Gastrocnemius medialis (tissue), 4 donors: ENCODE results near the gene PDZK1IP1. TPM values are rescaled to one million over a fixed set of nuclear protein-coding genes. Genes with fewer than 3 reads are reported as not detected.
"Not testable (repeated sequence)": the region's sequence is repeated elsewhere in the genome, so short reads cannot be mapped to it uniquely, and the experiment has no call there.

Experiments used
- ATAC-seq, 2 donors: fragments of 150-250 bp; one replicate each; pipeline ENCODE4 v1.9.1; 2016
- DNase-seq, 2 donors: peaks; one replicate each; pipeline ENCODE4 v3.0.0-alpha.2; 2019
- H3K27ac ChIP-seq, 4 donors: fragments of 200-600 bp; sonication (generic); 1 replicate in 1 of 4; 2 replicates in 3 of 4; pipeline ENCODE4 v1.5.1; 2016 to 2018; ENCODE audit warnings: mild to moderate bottlenecking in 2 of 4, moderate library complexity in 1 of 4
- H3K27me3 ChIP-seq, 3 donors: fragments of 200-600 bp; sonication (generic) in 2 of 3; 1 replicate in 1 of 3; 2 replicates in 2 of 3; pipeline versions ENCODE4 v1.5.1 to v1.6.0; 2016 to 2019; ENCODE audit warnings: mild to moderate bottlenecking in 1 of 3, moderate library complexity in 1 of 3
- H3K36me3 ChIP-seq, 2 donors: fragments of 200-600 bp; sonication (generic) in 1 of 2; one replicate each; pipeline ENCODE4 v1.5.1; 2017 to 2018
- H3K4me1 ChIP-seq, 2 donors: fragments of 200-600 bp; sonication (generic) in 1 of 2; one replicate each; pipeline ENCODE4 v1.5.1; 2016 to 2017; ENCODE audit warnings: mild to moderate bottlenecking in 2 of 2
- H3K4me3 ChIP-seq, 4 donors: fragments of 200-600 bp; sonication (generic) in 3 of 4; 1 replicate in 1 of 4; 2 replicates in 3 of 4; pipeline ENCODE4 v1.5.1; 2016 to 2019; ENCODE audit warnings: mild to moderate bottlenecking in 2 of 4
- H3K9me3 ChIP-seq, 3 donors: fragments of 200-600 bp; sonication (generic) in 2 of 3; 1 replicate in 1 of 3; 2 replicates in 2 of 3; pipeline ENCODE4 v1.5.1; 2016 to 2019
- CTCF ChIP-seq, 5 experiments: fragments of 450-650 bp in 3 of 5; fragments of 200-600 bp in 2 of 5; sonication (generic) in 2 of 5; IDR thresholded peaks in 4 of 5; conservative IDR thresholded peaks in 1 of 5; 1 replicate in 4 of 5; 2 replicates in 1 of 5; pipeline ENCODE4 v1.5.1; 2016 to 2019; ENCODE audit warnings: antibody characterized with exemption in 5 of 5, mild to moderate bottlenecking in 3 of 5, moderate library complexity in 3 of 5
- POLR2A ChIP-seq, 2 donors: fragments of 450-650 bp; IDR thresholded peaks; one replicate each; pipeline ENCODE4 v1.6.1; 2017; ENCODE audit warnings: antibody characterized with exemption in 2 of 2, mild to moderate bottlenecking in 2 of 2, moderate library complexity in 2 of 2
- in situ Hi-C, 4 donors: fragments of 200-750 bp; cut with MboI; loops; one replicate each; pipeline versions ENCODE4 v1.15.0 to v1.8.0; 2017; ENCODE audit warnings: low sequenced_read_pairs in 4 of 4
- intact Hi-C: fragments of 100-400 bp; cut with DNase I; formaldehyde crosslinking; loops from one replicate; pipeline ENCODE4 v1.15.1; 2023; ENCODE audit warnings: low total_unique reads
- total RNA-seq, 4 donors: library from RNA; depleted of rRNA; stranded (reverse); fragments of >200 nt; gene quantifications; one replicate each; pipeline versions ENCODE4 v1.1.0 to v1.2.3, GENCODE V29; 2016

The PDZK1IP1 gene
- total RNA-seq, 4 donors from 2014 or later: 1.8 to 10.9 (median 3.9) TPM; not detected in 1

- Histone ChIP-seq H3K27ac (no peak overlapping the region), H3K27me3 (no peaks in the 10 kb centered on the region), H3K36me3 (no peaks in the 10 kb centered on the region), H3K4me1 (no peaks in the 10 kb centered on the region), H3K4me3 (no peak overlapping the region), H3K9me3 (no peaks in the 10 kb centered on the region)
- in situ Hi-C loops: loop anchor here (10.0 to 25.0 kb wide), 7 partner anchors 57 to 514 kb away; partner anchors contain the start of genes CMPK1 (in 2 of the 4), FOXD2 (in 1 of the 4) and FOXE3 (in 1 of the 4)
- no peak for ATAC-seq
- no peak for DNase-seq
- intact Hi-C loops: no loop called here
- TF ChIP-seq POLR2A (IDR thresholded peaks at IDR 0.05): no peak
- TF ChIP-seq CTCF (IDR thresholded peaks at IDR 0.05 in 4 of 5, conservative IDR thresholded peaks at IDR 0.05 in 1 of 5): no peak
These were observed 8.4 kb upstream of the PDZK1IP1 start for GRCh38 chr1:47198214-47198613.

- no peak for TF ChIP-seq CTCF (IDR thresholded peaks at IDR 0.05 in 4 of 5, conservative IDR thresholded peaks at IDR 0.05 in 1 of 5)
- TF ChIP-seq POLR2A (IDR thresholded peaks at IDR 0.05): no peak
- intact Hi-C loops (no loop called here), in situ Hi-C loops (loop anchor here (10.0 to 25.0 kb wide), 7 partner anchors 58 to 516 kb away; partner anchors contain the start of genes CMPK1 (in 2 of the 4), FOXD2 (in 1 of the 4) and FOXE3 (in 1 of the 4))
- DNase-seq (no peak), ATAC-seq (no peak)
- no peaks in the 10 kb centered on the region for H3K36me3 ChIP-seq
- H3K27me3 ChIP-seq: no peaks in the 10 kb centered on the region
- no peak overlapping the region for H3K27ac ChIP-seq
- peaks cover 0 to 6% of the 10 kb centered on the region in 2 donors for H3K4me1 ChIP-seq
- H3K4me3 ChIP-seq: no peak overlapping the region
- no peaks in the 10 kb centered on the region for H3K9me3 ChIP-seq
These were observed 6.8 kb upstream of the PDZK1IP1 start for GRCh38 chr1:47196622-47197021.

- DNase-seq, H3K27ac ChIP-seq, ATAC-seq, H3K4me1 ChIP-seq, H3K36me3 ChIP-seq, intact Hi-C loops, H3K9me3 ChIP-seq, H3K27me3 ChIP-seq, H3K4me3 ChIP-seq: not testable (repeated sequence)
- in situ Hi-C loops: loop anchor here (10.0 to 25.0 kb wide), 7 partner anchors 59 to 516 kb away; partner anchors contain the start of genes CMPK1 (in 2 of the 4), FOXD2 (in 1 of the 4) and FOXE3 (in 1 of the 4)
These were observed 6.1 kb upstream of the PDZK1IP1 start for GRCh38 chr1:47195981-47196380.

- H3K4me3 ChIP-seq: no peak overlapping the region
- ATAC-seq (no peak), DNase-seq (no peak)
- H3K27me3 ChIP-seq: no peaks in the 10 kb centered on the region
- H3K4me1 ChIP-seq: peaks cover 7 to 14% of the 10 kb centered on the region in 2 donors
- H3K9me3 ChIP-seq: no peaks in the 10 kb centered on the region
- intact Hi-C loops: loop anchor here (5.0 kb wide), 2 partner anchors 68 to 228 kb away; no protein-coding TSS in a partner anchor
- no peaks in the 10 kb centered on the region for H3K36me3 ChIP-seq
- TF ChIP-seq CTCF (IDR thresholded peaks at IDR 0.05 in 4 of 5, conservative IDR thresholded peaks at IDR 0.05 in 1 of 5): no peak
- no peak for TF ChIP-seq POLR2A (IDR thresholded peaks at IDR 0.05)
- in situ Hi-C loops: loop anchor here (5.0 to 25.0 kb wide), 8 partner anchors 60 to 518 kb away; partner anchors contain the start of genes CMPK1 (in 2 of the 4), FOXD2 (in 1 of the 4) and FOXE3 (in 1 of the 4)
- no peak overlapping the region for H3K27ac ChIP-seq
These were observed 4.5 kb upstream of the PDZK1IP1 start for GRCh38 chr1:47194311-47194710.

- H3K9me3 ChIP-seq, H3K27me3 ChIP-seq, H3K27ac ChIP-seq, H3K4me3 ChIP-seq, DNase-seq, ATAC-seq, H3K36me3 ChIP-seq: not testable (repeated sequence)
- intact Hi-C loops (loop anchor here (5.0 kb wide), 2 partner anchors 69 to 229 kb away; no protein-coding TSS in a partner anchor), in situ Hi-C loops (loop anchor here (5.0 to 25.0 kb wide), 8 partner anchors 61 to 519 kb away; partner anchors contain the start of genes CMPK1 (in 2 of the 4), FOXD2 (in 1 of the 4) and FOXE3 (in 1 of the 4))
- H3K4me1 ChIP-seq: peaks cover 7 to 14% of the 10 kb centered on the region in 2 donors
These were observed 3.7 kb upstream of the PDZK1IP1 start for GRCh38 chr1:47193496-47193895.
